ENCODE measurements around the gene ARRB1. TPM values are rescaled to one million over a fixed set of nuclear protein-coding genes. Genes with fewer than 3 reads are reported as not detected.

The ARRB1 gene
- total RNA-seq, 2 donors from 2014 or later, result 41.7 to 128 TPM

DNA sequence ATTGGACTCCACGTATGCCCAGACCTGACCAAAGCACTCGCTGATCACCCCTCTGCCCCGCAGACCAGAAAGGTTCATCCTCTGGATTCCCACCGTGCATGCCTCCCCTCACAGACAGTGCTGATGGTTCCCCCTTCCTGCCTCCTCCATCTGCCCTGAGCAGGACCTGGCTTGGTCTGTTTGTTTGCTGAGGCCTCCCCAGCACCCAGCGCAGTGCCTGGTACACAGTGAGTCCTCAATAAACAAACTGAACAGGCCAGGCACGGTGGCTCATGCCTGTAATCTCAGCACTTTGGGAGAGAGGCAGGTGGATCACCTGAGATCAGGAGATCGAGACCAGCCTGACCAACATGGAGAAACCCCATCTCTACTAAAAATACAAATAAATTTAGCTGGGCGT, 24.2 kb upstream of the ARRB1 start:
- Histone ChIP-seq H3K4me3 (ENCODE audit: low read length) (no peak overlapping the region), H3K27ac (ENCODE audit: low read depth, low read length) (no peak overlapping the region), H3K9me3 (ENCODE audit: control insufficient read depth, low read length) (no peaks in the 10 kb centered on the region), H3K27me3 (ENCODE audit: control insufficient read depth, insufficient read depth, low read length, poor library complexity, severe bottlenecking) (no peaks in the 10 kb centered on the region), H3K4me1 (ENCODE audit: control insufficient read depth, insufficient read depth, low read length) (peaks cover 10% of the 10 kb centered on the region), H3K36me3 (ENCODE audit: control insufficient read depth, insufficient read depth, low read length) (no peaks in the 10 kb centered on the region), H3K9ac (ENCODE audit: extremely low read depth, low read length, poor library complexity, severe bottlenecking) (no peak overlapping the region)
- Mint-ChIP-seq H3K36me3 (ENCODE audit: low read depth) (no peaks in the 10 kb centered on the region), H3K27me3 (ENCODE audit: insufficient read depth) (no peaks in the 10 kb centered on the region), H3K4me3 (no peak overlapping the region), H3K27ac (peak overlapping the region; percentile 29), H3K4me1 (peaks cover 25% of the 10 kb centered on the region), H3K9me3 (no peaks in the 10 kb centered on the region)
- WGBS, 2 experiments (ENCODE audit: insufficient coverage in 1 of 2, insufficient read length in 1 of 2), result 94 to 98% methylated on average over 4 to 8 of the region's 8 CpGs
- TF ChIP-seq, protein P1, sequence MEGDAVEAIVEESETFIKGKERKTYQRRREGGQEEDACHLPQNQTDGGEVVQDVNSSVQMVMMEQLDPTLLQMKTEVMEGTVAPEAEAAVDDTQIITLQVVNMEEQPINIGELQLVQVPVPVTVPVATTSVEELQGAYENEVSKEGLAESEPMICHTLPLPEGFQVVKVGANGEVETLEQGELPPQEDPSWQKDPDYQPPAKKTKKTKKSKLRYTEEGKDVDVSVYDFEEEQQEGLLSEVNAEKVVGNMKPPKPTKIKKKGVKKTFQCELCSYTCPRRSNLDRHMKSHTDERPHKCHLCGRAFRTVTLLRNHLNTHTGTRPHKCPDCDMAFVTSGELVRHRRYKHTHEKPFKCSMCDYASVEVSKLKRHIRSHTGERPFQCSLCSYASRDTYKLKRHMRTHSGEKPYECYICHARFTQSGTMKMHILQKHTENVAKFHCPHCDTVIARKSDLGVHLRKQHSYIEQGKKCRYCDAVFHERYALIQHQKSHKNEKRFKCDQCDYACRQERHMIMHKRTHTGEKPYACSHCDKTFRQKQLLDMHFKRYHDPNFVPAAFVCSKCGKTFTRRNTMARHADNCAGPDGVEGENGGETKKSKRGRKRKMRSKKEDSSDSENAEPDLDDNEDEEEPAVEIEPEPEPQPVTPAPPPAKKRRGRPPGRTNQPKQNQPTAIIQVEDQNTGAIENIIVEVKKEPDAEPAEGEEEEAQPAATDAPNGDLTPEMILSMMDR (conservative IDR thresholded peaks at IDR 0.05), result no peak
- DNase-seq, result no peak

DNA sequence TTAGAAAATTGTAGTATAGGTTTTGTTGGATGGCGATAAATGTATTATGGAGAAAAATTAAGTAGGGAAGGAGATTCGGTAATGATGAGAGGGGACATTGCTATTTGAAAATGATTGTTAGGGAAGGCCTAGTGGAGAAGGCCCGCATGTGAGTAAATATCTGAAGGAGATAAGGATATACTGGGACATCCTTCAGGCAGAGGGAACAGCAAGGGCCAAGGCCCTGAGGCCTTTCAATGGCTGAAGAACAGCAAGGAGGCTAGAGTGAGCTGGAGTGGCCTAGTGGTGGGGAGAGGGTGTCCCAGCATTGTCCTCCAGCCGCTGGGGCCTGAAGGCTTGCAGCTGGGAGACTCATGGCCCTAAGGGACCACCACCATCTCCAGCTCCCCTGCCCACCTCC, 23.2 kb upstream of the ARRB1 start:
- Mint-ChIP-seq H3K4me1 (peaks cover 25% of the 10 kb centered on the region), H3K9me3 (peaks cover 3% of the 10 kb centered on the region), H3K36me3 (ENCODE audit: low read depth) (no peaks in the 10 kb centered on the region), H3K27me3 (ENCODE audit: insufficient read depth) (no peaks in the 10 kb centered on the region), H3K4me3 (no peak overlapping the region), H3K27ac (no peak overlapping the region)
- Histone ChIP-seq H3K27ac (ENCODE audit: low read depth, low read length) (no peak overlapping the region), H3K9me3 (ENCODE audit: control insufficient read depth, low read length) (peaks cover under 1% of the 10 kb centered on the region), H3K9ac (ENCODE audit: extremely low read depth, low read length, poor library complexity, severe bottlenecking) (no peak overlapping the region), H3K36me3 (ENCODE audit: control insufficient read depth, insufficient read depth, low read length) (no peaks in the 10 kb centered on the region), H3K4me3 (ENCODE audit: low read length) (no peak overlapping the region), H3K4me1 (ENCODE audit: control insufficient read depth, insufficient read depth, low read length) (peaks cover 10% of the 10 kb centered on the region), H3K27me3 (ENCODE audit: control insufficient read depth, insufficient read depth, low read length, poor library complexity, severe bottlenecking) (no peaks in the 10 kb centered on the region)
- TF ChIP-seq, protein P1 (conservative IDR thresholded peaks at IDR 0.05), result no peak
- 96% methylated on average over 4 of the region's 4 CpGs for WGBS, 2 experiments (ENCODE audit: insufficient coverage in 1 of 2, insufficient read length in 1 of 2)
- DNase-seq, result no peak

DNA sequence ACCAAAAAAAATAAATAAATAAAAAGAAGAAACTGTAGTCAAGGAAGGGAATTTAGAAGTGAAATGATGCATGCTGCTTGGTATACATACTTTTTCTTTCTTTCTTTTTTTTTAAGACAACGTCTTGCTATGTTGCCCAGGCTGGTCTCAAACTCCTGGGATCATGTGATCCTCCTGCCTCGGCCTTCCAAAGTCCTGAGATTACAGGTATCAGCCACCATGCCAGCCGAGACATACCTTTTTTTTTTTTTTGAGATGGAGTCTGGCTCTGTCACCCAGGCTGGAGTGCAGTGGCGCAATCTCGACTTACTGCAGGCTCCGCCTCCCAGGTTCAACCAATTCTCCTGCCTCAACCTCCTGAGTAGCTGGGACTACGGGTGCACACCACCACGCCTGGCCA, 21.7 kb upstream of the ARRB1 start:
- Histone ChIP-seq H3K27me3 (ENCODE audit: control insufficient read depth, insufficient read depth, low read length, poor library complexity, severe bottlenecking) (no peaks in the 10 kb centered on the region), H3K4me3 (ENCODE audit: low read length) (no peak overlapping the region), H3K36me3 (ENCODE audit: control insufficient read depth, insufficient read depth, low read length) (no peaks in the 10 kb centered on the region), H3K27ac (ENCODE audit: low read depth, low read length) (no peak overlapping the region), H3K9me3 (ENCODE audit: control insufficient read depth, low read length) (peaks cover 10% of the 10 kb centered on the region), H3K9ac (ENCODE audit: extremely low read depth, low read length, poor library complexity, severe bottlenecking) (no peak overlapping the region), H3K4me1 (ENCODE audit: control insufficient read depth, insufficient read depth, low read length) (peaks cover 10% of the 10 kb centered on the region)
- peaks cover 8% of the 10 kb centered on the region for H3K9me3 Mint-ChIP-seq
- no peak overlapping the region for H3K4me3 Mint-ChIP-seq
- H3K27me3 Mint-ChIP-seq (ENCODE audit: insufficient read depth), result no peaks in the 10 kb centered on the region
- WGBS, 2 experiments (ENCODE audit: insufficient coverage in 1 of 2, insufficient read length in 1 of 2), result 83 to 97% methylated on average over 4 to 8 of the region's 8 CpGs
- no peak overlapping the region for H3K27ac Mint-ChIP-seq
- no peak for DNase-seq
- peaks cover 2% of the 10 kb centered on the region for H3K36me3 Mint-ChIP-seq (ENCODE audit: low read depth)
- TF ChIP-seq, protein P1 (conservative IDR thresholded peaks at IDR 0.05), result no peak
- H3K4me1 Mint-ChIP-seq, result peaks cover 25% of the 10 kb centered on the region

Data from endodermal cell (in vitro differentiated cells).